Measurements from ENCODE around the gene PARD3. TPM values are rescaled to one million over a fixed set of nuclear protein-coding genes. Genes with fewer than 3 reads are reported as not detected.

Gene PARD3
- total RNA-seq, 1 experiment from 2014 or later: 51.8 TPM

DNA sequence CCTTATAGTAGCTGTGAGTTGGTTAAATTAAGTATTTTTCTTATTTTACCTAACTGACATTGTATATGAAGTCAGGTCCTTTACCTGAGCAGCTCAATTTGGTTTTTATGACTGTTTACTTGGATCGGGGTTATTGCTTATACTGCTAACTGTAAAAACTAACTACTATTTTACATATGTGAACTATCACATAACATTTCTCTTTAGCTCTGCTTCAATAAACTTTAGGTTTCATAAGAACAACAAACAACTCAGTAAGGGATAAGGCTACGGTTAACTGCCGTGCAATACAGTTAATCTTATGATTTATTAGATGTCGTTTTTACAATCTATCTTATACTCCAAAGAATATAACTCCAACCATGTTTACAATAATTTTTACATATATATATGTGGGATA is 480.2 kb downstream of the PARD3 start:
- Mint-ChIP-seq H3K36me3 (0 out of 2 replicates have a peak, but pooled peaks cover 2% of the 10 kb centered on the region), H3K4me3 (no peak overlapping the region), H3K9me3 (no peaks in the 10 kb centered on the region), H3K4me1 (no peaks in the 10 kb centered on the region), H3K27me3 (ENCODE audit: low read depth) (no peaks in the 10 kb centered on the region), H3K27ac (no peak overlapping the region)
- DNase-seq (ENCODE audit: low spot score) (no peak), ATAC-seq (no peak)
- ChIA-PET CTCF (interaction anchor here (0.6 to 0.7 kb wide), 2 partner anchors 16 to 297 kb away, joined by 3 read pairs; no protein-coding TSS in a partner anchor), POLR2A (no interaction called here)
- no peak for TF ChIP-seq NR3C1 (CRISPR knock-in tag; conservative IDR thresholded peaks at IDR 0.05; ENCODE audit: low read depth)
- TF ChIP-seq, protein P1, sequence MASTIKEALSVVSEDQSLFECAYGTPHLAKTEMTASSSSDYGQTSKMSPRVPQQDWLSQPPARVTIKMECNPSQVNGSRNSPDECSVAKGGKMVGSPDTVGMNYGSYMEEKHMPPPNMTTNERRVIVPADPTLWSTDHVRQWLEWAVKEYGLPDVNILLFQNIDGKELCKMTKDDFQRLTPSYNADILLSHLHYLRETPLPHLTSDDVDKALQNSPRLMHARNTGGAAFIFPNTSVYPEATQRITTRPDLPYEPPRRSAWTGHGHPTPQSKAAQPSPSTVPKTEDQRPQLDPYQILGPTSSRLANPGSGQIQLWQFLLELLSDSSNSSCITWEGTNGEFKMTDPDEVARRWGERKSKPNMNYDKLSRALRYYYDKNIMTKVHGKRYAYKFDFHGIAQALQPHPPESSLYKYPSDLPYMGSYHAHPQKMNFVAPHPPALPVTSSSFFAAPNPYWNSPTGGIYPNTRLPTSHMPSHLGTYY (CRISPR knock-in tag; IDR thresholded peaks at IDR 0.05): no peak
- TF ChIP-seq ZNF396 (CRISPR knock-in tag; IDR thresholded peaks at IDR 0.05; ENCODE audit: borderline replicate concordance): no peak
- TF ChIP-seq, protein P2, sequence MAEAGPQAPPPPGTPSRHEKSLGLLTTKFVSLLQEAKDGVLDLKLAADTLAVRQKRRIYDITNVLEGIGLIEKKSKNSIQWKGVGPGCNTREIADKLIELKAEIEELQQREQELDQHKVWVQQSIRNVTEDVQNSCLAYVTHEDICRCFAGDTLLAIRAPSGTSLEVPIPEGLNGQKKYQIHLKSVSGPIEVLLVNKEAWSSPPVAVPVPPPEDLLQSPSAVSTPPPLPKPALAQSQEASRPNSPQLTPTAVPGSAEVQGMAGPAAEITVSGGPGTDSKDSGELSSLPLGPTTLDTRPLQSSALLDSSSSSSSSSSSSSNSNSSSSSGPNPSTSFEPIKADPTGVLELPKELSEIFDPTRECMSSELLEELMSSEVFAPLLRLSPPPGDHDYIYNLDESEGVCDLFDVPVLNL (CRISPR knock-in tag; IDR thresholded peaks at IDR 0.05; ENCODE audit: borderline replicate concordance, low read depth): no peak
- TF ChIP-seq GRHL2 (CRISPR knock-in tag; IDR thresholded peaks at IDR 0.05; ENCODE audit: insufficient replicate concordance, severe bottlenecking): no peak
- no peak for TF ChIP-seq FOXJ3 (CRISPR knock-in tag; IDR thresholded peaks at IDR 0.05; ENCODE audit: borderline replicate concordance)
- TF ChIP-seq ESRRA (CRISPR knock-in tag; IDR thresholded peaks at IDR 0.05; ENCODE audit: borderline replicate concordance): no peak
- TF ChIP-seq PRRX2 (CRISPR knock-in tag; IDR thresholded peaks at IDR 0.05): no peak
- TF ChIP-seq, protein P3, sequence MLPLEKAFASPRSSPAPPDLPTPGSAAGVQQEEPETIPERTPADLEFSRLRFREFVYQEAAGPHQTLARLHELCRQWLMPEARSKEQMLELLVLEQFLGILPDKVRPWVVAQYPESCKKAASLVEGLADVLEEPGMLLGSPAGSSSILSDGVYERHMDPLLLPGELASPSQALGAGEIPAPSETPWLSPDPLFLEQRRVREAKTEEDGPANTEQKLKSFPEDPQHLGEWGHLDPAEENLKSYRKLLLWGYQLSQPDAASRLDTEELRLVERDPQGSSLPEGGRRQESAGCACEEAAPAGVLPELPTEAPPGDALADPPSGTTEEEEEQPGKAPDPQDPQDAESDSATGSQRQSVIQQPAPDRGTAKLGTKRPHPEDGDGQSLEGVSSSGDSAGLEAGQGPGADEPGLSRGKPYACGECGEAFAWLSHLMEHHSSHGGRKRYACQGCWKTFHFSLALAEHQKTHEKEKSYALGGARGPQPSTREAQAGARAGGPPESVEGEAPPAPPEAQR (CRISPR knock-in tag; IDR thresholded peaks at IDR 0.05): no peak
- no peak for TF ChIP-seq ZNF138 (CRISPR knock-in tag; conservative IDR thresholded peaks at IDR 0.05)
- no peak for TF ChIP-seq ETV6 (CRISPR knock-in tag; IDR thresholded peaks at IDR 0.05)
- TF ChIP-seq, protein P4, sequence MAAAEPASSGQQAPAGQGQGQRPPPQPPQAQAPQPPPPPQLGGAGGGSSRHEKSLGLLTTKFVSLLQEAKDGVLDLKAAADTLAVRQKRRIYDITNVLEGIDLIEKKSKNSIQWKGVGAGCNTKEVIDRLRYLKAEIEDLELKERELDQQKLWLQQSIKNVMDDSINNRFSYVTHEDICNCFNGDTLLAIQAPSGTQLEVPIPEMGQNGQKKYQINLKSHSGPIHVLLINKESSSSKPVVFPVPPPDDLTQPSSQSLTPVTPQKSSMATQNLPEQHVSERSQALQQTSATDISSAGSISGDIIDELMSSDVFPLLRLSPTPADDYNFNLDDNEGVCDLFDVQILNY (CRISPR knock-in tag; IDR thresholded peaks at IDR 0.05): no peak
- TF ChIP-seq, protein P5, sequence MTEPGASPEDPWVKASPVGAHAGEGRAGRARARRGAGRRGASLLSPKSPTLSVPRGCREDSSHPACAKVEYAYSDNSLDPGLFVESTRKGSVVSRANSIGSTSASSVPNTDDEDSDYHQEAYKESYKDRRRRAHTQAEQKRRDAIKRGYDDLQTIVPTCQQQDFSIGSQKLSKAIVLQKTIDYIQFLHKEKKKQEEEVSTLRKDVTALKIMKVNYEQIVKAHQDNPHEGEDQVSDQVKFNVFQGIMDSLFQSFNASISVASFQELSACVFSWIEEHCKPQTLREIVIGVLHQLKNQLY (CRISPR knock-in tag; IDR thresholded peaks at IDR 0.05): no peak
- TF ChIP-seq NR2C2 (CRISPR knock-in tag; IDR thresholded peaks at IDR 0.05): no peak
- TF ChIP-seq, protein P6, sequence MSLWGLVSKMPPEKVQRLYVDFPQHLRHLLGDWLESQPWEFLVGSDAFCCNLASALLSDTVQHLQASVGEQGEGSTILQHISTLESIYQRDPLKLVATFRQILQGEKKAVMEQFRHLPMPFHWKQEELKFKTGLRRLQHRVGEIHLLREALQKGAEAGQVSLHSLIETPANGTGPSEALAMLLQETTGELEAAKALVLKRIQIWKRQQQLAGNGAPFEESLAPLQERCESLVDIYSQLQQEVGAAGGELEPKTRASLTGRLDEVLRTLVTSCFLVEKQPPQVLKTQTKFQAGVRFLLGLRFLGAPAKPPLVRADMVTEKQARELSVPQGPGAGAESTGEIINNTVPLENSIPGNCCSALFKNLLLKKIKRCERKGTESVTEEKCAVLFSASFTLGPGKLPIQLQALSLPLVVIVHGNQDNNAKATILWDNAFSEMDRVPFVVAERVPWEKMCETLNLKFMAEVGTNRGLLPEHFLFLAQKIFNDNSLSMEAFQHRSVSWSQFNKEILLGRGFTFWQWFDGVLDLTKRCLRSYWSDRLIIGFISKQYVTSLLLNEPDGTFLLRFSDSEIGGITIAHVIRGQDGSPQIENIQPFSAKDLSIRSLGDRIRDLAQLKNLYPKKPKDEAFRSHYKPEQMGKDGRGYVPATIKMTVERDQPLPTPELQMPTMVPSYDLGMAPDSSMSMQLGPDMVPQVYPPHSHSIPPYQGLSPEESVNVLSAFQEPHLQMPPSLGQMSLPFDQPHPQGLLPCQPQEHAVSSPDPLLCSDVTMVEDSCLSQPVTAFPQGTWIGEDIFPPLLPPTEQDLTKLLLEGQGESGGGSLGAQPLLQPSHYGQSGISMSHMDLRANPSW (CRISPR knock-in tag; conservative IDR thresholded peaks at IDR 0.05; ENCODE audit: low read depth): no peak

DNA sequence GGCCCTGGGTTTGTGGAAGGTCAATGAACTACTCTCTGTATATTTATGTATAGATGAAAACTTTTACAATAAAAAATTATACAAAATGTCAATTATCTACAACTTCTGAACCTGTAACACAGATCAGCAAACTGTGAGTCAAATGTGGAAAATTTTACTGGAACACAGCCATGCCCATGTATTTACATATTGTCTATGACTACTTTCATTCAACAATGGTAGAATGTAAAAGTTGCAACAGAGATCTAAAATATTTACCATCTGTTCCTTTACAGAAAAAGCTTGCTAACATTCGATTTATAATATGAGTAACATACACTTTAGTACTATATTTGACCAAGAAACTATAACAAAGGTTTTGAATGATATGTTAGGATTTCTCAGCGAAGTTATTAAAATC is 481.6 kb downstream of the PARD3 start:
- Mint-ChIP-seq H3K4me1 (no peaks in the 10 kb centered on the region), H3K9me3 (no peaks in the 10 kb centered on the region), H3K36me3 (0 out of 2 replicates have a peak, but pooled peaks cover 2% of the 10 kb centered on the region), H3K27me3 (ENCODE audit: low read depth) (no peaks in the 10 kb centered on the region), H3K27ac (no peak overlapping the region), H3K4me3 (no peak overlapping the region)
- ATAC-seq (no peak), DNase-seq (ENCODE audit: low spot score) (no peak)
- CTCF ChIA-PET: no interaction called here
- POLR2A ChIA-PET: no interaction called here
- TF ChIP-seq ZNF671 (CRISPR knock-in tag; IDR thresholded peaks at IDR 0.05) (no peak), RELA (CRISPR knock-in tag; IDR thresholded peaks at IDR 0.05; ENCODE audit: borderline replicate concordance) (no peak), RORB (CRISPR knock-in tag; IDR thresholded peaks at IDR 0.05) (no peak), ESRRA (CRISPR knock-in tag; IDR thresholded peaks at IDR 0.05; ENCODE audit: borderline replicate concordance) (no peak), NFYB (CRISPR knock-in tag; conservative IDR thresholded peaks at IDR 0.05; ENCODE audit: low read depth) (no peak)
- TF ChIP-seq, protein P7, sequence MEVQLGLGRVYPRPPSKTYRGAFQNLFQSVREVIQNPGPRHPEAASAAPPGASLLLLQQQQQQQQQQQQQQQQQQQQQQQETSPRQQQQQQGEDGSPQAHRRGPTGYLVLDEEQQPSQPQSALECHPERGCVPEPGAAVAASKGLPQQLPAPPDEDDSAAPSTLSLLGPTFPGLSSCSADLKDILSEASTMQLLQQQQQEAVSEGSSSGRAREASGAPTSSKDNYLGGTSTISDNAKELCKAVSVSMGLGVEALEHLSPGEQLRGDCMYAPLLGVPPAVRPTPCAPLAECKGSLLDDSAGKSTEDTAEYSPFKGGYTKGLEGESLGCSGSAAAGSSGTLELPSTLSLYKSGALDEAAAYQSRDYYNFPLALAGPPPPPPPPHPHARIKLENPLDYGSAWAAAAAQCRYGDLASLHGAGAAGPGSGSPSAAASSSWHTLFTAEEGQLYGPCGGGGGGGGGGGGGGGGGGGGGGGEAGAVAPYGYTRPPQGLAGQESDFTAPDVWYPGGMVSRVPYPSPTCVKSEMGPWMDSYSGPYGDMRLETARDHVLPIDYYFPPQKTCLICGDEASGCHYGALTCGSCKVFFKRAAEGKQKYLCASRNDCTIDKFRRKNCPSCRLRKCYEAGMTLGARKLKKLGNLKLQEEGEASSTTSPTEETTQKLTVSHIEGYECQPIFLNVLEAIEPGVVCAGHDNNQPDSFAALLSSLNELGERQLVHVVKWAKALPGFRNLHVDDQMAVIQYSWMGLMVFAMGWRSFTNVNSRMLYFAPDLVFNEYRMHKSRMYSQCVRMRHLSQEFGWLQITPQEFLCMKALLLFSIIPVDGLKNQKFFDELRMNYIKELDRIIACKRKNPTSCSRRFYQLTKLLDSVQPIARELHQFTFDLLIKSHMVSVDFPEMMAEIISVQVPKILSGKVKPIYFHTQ (CRISPR knock-in tag; IDR thresholded peaks at IDR 0.05): no peak
- TF ChIP-seq, protein P3 (CRISPR knock-in tag; IDR thresholded peaks at IDR 0.05): no peak
